Measurements from ENCODE around the gene MRNIP. TPM values are rescaled to one million over a fixed set of nuclear protein-coding genes. Genes with fewer than 3 reads are reported as not detected.
"Not testable (repeated sequence)": the region's sequence is repeated elsewhere in the genome, so short reads cannot be mapped to it uniquely, and the experiment has no call there.

Gene MRNIP
- total RNA-seq, 1 donor from 2014 or later: 38.9 TPM

- DNase-seq: no peak
Observed at GRCh38 chr5:179792612-179793467, 65.8 kb downstream of the MRNIP start.

GRCh38 chr5:179791881-179792611, 66.6 kb downstream of the MRNIP start:
- DNase-seq: no peak

GRCh38 chr5:179789278-179789677, 69.3 kb downstream of the MRNIP start:
- not testable (repeated sequence) for DNase-seq

- no peak for DNase-seq
Observed at GRCh38 chr5:179788193-179788854, 70.3 kb downstream of the MRNIP start.

Small RNA genes within 50 kb of the gene (small RNA-seq; reads per million reads assigned to genes)
- gene MIR1229 (ENCODE audit: low replicate concordance) (0.08 reads per million), gene RF00019 (ENCODE audit: low replicate concordance) (not detected)

Other genes starting within 250 kb of the MRNIP start
- gene HNRNPH1, start 235.1 kb downstream of the MRNIP start, total RNA-seq: 726 TPM
- gene CBY3, start 177.8 kb downstream of the MRNIP start, total RNA-seq: not detected
- 353 TPM for gene CANX, start 159.8 kb downstream of the MRNIP start, total RNA-seq
- 19.6 TPM for gene MAML1, start 126.0 kb downstream of the MRNIP start, total RNA-seq
- not detected for gene LTC4S, start 64.8 kb downstream of the MRNIP start, total RNA-seq
- gene MGAT4B, start 52.0 kb downstream of the MRNIP start, total RNA-seq: 48.4 TPM
- 132 TPM for gene SQSTM1, start 37.9 kb downstream of the MRNIP start, total RNA-seq
- 65.8 TPM for gene TBC1D9B, start 49.1 kb upstream of the MRNIP start, total RNA-seq
- 61.3 TPM for gene RNF130, start 212.9 kb upstream of the MRNIP start, total RNA-seq

Data from tongue (tissue), 3 donors.